Germinal center (tissue), 1 donor: Measurements from ENCODE around the gene CENPE.
"Not testable (repeated sequence)": the region's sequence is repeated elsewhere in the genome, so short reads cannot be mapped to it uniquely, and the experiment has no call there.

ENCODE experiments used
- DNase-seq: peaks from one replicate; pipeline ENCODE4 v3.0.0; 2012; ENCODE audit warnings: mixed read lengths, low spot score

CENPE gene, protein sequence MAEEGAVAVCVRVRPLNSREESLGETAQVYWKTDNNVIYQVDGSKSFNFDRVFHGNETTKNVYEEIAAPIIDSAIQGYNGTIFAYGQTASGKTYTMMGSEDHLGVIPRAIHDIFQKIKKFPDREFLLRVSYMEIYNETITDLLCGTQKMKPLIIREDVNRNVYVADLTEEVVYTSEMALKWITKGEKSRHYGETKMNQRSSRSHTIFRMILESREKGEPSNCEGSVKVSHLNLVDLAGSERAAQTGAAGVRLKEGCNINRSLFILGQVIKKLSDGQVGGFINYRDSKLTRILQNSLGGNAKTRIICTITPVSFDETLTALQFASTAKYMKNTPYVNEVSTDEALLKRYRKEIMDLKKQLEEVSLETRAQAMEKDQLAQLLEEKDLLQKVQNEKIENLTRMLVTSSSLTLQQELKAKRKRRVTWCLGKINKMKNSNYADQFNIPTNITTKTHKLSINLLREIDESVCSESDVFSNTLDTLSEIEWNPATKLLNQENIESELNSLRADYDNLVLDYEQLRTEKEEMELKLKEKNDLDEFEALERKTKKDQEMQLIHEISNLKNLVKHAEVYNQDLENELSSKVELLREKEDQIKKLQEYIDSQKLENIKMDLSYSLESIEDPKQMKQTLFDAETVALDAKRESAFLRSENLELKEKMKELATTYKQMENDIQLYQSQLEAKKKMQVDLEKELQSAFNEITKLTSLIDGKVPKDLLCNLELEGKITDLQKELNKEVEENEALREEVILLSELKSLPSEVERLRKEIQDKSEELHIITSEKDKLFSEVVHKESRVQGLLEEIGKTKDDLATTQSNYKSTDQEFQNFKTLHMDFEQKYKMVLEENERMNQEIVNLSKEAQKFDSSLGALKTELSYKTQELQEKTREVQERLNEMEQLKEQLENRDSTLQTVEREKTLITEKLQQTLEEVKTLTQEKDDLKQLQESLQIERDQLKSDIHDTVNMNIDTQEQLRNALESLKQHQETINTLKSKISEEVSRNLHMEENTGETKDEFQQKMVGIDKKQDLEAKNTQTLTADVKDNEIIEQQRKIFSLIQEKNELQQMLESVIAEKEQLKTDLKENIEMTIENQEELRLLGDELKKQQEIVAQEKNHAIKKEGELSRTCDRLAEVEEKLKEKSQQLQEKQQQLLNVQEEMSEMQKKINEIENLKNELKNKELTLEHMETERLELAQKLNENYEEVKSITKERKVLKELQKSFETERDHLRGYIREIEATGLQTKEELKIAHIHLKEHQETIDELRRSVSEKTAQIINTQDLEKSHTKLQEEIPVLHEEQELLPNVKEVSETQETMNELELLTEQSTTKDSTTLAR (N-terminal part only)

DNA sequence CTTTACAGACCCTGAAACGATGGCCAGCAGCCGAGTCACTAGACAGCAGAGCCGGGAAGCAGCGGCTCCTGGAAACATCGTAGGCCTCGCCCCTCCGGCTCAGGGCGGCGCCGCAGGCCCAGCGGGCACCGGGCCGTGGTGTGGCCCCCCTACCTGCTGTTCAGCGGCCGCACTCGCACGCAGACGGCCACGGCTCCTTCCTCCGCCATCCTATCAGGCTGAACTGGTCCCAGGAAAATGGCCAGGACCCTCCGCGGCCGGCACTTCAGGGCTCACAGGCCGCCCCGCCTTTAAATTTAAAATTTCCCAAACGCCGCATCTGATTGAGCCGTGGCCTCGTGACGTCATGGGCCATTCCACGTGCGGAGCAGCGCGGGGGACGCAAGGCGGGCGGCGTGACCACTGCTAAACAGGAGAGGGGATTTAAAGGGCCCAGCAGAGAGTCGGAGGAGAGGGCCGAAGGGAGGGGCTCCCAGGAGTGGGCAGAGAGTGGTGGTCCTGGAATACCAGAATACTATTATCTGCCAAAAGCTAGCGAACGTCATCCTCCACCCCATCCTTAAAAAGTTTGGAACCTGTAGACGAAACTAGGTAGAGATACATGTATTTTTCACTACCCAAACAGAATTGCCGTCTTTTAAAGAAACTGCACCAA lies at the start of gene CENPE:
Gene CENPE, minus strand, starts transcription at position 233 of the 655 bp plus-strand sequence. Its CDS starts 24 bp downstream, at position 209.
- DNase-seq, result peak; percentile 75

DNA sequence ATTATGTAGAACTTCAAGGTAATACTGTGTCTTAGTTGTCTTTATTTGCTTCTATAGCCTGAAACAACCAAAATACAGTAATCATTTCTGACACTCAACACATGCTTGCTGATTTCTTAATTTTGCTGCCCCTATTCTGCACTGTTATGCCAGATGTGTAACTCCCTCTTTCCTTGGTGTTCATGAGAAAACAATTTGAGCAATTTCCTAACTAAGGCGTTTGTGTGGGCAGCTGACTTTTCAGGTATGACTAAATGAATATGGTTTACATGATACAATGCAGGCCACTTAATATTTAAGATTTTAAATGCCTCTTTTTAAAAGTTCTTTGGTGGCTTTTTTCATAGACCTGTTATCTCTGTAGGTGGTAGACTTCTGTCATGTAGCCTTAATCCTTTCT lies 46.1 kb upstream of the CENPE start:
- DNase-seq, result no peak

DNA sequence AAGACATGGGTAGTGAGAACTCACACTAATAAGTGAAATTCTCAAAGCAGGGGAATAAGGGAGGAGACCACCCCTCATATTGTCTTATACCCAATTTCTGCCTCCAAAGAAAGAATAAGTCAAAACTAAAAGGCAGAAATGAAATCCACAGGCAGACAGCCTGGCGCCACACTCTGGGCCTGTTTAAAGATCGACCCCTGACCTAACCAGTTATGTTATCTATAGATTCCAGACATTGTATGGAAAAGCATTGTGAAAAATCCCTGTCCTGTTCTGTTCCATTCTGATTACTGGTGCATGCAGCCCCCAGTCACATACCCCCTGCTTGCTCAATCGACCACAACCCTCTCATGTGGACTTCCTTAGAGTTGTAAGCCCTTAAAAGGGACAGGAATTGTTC lies 32.8 kb upstream of the CENPE start:
- not testable (repeated sequence) for DNase-seq

DNA sequence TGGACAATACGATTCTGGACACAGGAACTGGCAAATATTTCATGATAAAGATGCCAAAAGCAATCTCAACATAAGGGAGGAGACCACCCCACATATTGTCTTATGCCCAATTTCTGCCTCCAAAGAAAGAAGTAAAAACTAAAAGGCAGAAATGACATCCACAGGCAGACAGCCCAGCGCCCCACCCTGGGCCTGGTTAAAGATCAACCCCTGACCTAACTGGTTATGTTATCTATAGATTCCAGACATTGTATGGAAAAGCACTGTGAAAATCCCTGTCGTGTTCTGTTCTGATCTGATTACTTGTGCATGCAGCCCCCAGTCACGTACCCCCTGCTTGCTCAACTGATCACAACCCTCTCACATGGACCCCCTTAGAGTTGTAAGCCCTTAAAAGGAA lies 25.4 kb upstream of the CENPE start:
- DNase-seq, result not testable (repeated sequence)

DNA sequence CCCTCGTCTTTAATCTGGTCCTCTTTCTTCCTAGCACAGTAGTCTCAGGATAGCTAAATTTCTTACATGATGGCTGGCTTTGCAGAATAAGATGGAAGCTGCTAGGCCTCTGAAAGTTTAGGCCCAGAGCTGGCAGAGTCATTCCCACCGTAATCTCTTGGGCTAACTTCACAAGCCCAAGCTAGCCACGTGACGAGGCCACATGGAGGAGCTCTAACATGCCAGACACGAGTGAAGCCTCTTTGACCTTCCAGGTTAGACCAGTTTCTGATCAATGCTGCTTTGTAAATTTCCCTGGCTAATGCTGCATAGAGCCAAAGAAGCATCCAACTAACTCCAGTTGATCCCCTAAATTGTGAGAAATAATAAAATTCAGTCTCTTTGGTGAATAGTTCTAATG lies 9.5 kb upstream of the CENPE start:
- DNase-seq, result no peak

DNA sequence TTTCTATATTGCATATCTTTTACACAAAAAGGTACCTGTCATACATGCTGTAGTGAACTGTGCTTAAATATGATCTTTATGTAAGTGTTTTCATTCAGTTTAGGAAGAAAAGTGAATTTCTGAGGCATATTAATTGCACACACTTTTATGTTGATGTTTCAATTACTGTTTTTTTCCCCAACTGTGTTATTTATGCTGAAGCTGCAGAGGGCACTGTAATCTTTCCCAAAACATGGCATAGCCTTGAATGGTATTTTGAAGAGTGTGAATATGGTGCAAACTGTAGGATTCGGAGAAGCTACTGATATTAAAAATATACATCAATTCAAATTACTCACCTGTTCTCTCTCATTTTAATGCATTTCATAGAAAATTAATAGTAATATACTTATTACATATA lies 6.0 kb upstream of the CENPE start:
- DNase-seq, result no peak

DNA sequence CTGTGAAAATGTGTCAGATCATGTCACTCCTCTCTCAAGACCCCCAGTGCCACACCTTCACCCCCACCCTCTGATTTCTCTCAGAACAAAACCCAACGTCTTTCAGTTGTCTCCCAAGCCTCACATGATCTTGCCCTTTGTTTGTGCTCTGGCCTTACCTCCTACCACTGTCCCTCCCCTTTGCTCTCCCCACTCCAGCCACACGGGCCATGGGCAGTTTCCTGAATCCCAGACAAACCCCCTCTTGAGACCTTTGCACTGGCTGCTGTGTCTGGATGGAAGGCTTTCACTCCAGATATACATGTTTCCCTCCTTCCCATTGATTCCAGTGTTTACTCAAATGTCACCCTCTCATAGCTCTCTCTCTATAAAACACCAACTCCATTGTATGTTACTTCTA lies 3.6 kb upstream of the CENPE start:
- DNase-seq, result no peak

DNA sequence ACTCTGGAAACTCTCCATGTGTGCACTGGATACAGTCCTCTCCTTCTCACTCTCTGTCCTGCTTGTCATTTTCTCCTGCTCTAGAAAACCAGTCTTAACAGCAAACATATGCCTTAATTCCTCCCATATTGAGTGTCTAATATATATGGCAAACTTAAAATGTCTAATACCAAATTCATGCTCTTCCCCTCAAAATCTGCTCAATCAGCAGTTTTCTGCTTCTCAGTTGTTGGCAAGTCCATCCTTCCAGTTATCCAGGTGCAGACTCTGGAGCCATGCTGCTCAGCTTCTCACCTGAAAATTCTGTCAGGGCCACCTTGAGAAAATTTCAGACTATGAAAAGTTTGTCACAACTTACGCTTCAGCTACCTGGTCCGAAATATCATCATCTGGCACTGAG lies 3.1 kb upstream of the CENPE start:
- DNase-seq, result no peak

DNA sequence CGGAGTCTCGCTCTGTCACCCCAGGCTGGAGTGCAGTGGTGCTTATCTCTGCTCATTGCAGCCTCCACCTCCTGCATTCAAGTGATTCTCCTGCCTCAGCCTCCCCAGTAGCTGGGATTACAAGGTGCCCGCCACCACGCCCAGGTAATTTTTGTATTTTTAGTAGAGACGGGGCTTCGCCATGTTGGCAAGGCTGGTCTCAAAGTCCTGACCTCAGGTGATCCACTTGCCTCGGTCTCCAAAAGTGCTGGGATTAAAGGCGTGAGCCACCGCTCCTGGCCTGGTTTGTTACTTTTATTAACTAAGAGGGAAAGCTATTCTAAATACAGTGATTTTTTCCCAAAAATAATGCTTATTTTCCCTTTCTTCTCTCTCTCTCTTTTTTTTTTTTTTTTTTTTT lies 866 bp upstream of the CENPE start:
- no peak for DNase-seq

DNA sequence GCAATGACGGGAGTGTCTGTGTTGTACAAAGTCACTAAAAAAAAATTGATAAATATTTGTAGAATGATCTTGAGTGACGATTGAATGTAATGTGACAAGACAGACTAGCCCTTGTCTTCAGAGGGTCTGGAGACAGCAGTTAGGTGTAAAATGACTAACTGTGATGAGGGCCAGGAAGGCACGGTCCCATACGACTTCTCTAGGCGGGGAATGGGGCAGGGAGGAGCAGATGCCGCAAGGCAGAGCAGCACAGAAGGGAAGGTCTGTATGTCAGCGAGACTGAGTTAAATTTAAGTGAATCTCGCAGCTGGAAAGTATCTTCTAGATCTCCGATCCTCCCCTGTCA lies 405 bp downstream of the CENPE start:
- no peak for DNase-seq

DNA sequence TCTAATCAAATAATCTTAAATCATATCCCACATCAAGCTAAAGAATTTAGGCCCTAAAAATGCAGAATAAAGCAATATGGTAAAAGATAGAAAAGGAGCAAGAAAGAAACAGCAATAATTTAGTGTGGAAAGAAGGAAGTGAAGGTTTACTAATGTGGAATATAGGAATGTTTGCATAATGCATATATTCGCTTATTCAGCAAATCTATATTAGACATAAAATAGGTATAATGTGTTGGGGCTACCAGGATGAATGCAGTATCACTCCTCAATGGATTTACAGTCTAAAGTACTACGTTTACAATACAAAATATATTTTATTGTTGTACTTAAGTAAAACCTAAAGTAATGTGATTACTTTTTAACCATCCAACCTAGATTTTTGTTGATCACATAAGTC lies 4.7 kb downstream of the CENPE start:
- DNase-seq, result no peak

DNA sequence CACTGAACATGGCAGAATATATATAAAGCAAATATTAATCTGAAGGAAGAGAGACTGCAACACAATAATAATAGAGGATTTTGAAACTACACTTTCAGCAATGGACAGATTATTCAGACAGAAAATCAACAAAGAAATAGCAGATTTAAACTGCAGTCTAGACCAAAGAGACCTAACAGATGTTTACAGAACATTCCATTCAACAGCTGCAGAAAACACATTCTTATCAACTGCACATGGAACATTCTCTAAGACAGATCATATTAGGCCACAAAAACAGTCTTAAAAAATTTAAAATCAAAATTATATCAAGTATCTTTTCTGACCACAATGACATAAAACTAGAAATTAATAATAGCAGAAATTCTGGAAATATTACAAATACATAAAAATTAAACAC lies 27.1 kb downstream of the CENPE start:
- no peak for DNase-seq

DNA sequence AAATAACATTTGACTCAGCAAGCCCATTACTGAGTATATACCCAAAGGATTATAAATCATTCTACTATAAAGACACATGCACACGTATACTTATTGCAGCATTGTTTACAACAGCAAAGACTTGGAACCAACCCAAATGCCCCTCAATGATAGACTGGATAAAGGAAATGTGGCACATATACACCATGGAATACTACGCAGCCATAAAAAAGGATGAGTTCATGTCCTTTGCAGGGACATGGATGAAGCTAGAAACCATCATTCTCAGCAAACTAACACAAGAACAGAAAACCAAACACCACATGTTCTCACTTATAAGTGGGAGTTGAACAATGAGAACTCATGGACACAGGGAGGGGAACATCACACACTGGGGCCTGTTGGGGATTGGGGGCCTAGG lies 28.4 kb downstream of the CENPE start:
- DNase-seq, result not testable (repeated sequence)

DNA sequence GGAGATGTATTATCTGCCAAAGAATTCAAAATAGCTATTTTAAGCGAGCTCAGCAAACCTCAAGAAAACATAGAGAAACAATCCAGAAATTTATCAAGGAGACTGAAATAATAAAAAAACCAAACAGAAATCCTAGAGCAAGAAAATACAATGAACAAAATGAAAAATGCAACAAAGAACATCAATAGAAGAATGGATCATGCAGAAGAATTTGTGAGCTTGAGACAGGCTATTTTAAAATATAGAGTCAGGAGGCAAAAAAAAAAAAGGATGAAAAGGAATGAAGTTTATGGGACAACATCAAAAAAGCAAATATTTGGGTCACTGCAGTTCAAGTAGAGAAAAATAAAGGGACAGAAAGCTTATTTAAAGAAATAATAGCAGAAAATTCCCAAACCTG lies 29.1 kb downstream of the CENPE start:
- DNase-seq, result no peak

DNA sequence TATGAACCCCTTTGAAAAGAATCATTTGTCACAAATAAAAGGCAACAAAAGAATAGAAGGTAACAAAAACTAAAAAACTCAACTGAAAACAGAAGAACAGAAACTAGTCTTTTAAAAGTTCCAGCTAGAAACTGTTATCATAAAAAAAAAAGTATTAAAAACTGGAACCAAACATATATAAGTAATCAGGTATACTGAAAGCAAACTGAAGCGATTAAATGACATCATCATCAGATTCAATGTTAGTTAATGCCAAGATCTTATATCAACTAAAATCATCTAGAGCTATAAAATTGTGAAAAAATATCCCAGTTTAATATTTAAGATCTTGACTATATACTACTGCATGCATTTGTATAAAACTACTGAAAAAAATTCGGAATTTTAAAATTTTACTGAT lies 36.0 kb downstream of the CENPE start:
- no peak for DNase-seq

DNA sequence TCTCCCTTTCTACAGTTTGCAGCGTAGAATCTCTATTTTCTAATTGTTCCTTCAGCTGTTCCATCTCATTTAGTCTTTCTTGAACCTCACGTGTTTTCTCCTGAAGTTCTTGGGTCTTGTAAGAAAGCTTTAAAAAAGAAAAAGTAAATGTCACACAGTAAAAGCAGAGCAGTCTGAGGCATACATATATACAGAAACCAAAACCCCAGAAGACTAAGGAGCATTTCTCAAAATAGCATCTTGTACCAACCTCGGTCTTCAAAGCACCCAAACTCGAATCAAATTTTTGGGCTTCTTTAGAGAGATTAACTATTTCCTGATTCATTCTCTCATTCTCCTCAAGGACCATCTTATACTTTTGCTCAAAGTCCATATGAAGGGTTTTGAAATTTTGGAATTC lies 39.4 kb downstream of the CENPE start:
- DNase-seq, result no peak

DNA sequence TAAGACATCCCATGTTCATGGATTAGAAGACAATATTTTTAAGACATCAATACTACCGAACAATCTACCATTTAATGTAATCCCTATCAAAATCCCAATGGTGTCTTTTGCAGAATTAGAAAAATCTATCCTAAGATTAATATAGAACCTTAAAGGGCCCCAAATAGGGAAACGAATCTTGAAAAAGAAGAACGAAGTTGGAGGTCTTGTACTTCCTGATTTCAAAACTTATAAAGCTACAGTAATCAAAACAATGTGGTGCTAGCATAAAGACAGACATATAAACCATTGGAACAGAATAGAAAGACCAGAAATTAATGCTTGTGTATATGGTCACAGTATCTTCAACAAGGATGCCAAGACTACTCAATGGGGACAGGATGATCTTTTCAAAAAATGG lies 42.0 kb downstream of the CENPE start:
- DNase-seq, result no peak

DNA sequence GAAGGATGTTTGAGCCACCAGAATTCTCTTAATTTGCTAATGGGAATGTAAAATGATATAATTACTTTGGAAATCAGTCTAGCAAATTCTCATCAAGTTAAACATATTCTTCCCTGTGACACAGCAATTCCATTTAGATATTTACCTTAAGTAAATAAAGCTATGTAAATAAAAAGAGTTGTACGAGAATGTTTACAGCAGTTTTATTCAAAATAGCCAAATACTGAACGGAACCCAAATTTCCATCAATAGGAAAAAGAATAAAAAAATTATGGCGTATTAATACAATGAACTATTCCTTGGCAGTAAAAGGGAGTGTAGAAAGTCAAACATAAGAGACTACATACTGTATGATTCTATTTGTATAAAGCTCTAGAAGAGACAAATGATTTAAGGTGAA lies 45.8 kb downstream of the CENPE start:
- no peak for DNase-seq

DNA sequence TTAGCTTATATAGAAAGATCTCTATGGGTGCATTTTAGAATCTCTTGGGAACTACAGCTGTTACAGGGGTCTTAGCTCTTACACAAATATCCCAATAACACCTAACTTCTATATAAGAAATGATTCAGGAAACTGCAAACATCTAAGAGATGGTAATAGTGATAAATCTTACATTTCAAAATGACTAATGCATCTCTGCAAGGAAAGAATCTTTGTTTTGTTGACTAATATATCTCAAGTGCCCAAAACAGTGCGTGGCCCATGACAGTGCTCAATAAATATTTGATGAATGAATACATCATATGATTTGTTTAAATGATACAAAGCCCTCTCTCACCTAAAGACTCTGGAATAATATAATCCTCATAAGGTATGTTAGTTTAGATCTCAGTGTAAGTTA lies 47.5 kb downstream of the CENPE start:
- no peak for DNase-seq

DNA sequence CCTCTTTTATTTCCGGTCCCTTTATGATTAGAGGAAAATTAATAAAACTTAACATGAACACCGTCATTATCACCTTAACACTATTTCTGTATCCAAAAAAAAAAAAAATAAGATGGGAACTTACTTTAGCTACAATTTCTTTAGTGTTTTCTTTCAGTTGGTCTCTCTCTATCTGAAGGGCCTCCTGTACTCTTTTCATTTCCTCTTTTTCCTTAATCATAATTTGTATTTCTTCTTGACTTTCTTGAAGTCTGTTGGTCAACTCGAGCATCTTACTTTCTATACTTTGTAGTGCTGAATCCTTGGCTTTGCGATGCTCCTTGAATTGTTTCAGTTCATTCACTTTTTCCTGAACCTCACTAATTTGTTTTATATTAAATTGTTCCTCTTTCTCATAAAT lies 53.2 kb downstream of the CENPE start:
- no peak for DNase-seq

DNA sequence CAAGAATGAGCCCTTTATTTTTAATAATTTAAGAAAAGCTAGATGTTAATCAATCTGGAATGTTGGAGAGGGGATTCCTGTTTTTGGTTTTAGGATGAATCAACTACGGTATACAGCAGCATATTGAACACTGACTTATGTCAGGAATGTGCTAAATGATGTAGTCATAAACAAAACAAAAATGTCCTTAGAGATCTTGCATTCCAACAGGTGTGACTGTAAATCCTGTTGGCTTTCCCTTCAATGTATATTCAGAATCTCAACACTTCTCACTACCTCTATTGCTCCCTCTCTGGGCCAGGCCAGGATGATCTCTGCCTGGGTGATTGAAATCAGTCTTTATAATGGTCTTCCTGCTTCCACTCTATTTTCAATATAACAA lies 60.7 kb downstream of the CENPE start:
- DNase-seq, result no peak
